Natural killer cell treated with Interleukin-12 subunit alpha and Interleukin-12 subunit beta and Interleukin-15 and Interleukin-18, amount 100 ng/mL, for 72 hours (primary cell): ENCODE measurements around the gene TMEFF1. TPM values are rescaled to one million over a fixed set of nuclear protein-coding genes. Genes with fewer than 3 reads are reported as not detected.
A peak's percentile ranks its signal among the peaks of the same experiment; 100 is the strongest.

Source experiments
- ATAC-seq, 2 donors: fragments of 150-1000 bp; cut with Tn5 transposase in 1 of 2; sonication (Bioruptor Pico), chemical (Tn5 transposase) in 1 of 2; 2 replicates each; pipeline ENCODE4 v1.10.0; 2021
- DNase-seq: peaks from one replicate; pipeline ENCODE4 v3.0.0; 2022; ENCODE audit warnings: low spot score
- H3K27ac Mint-ChIP-seq, 2 donors: 1 replicate in 1 of 2; 2 replicates in 1 of 2; pipeline ENCODE4 v1.8.0; 2022; ENCODE audit warnings: mixed read lengths in 2 of 2, mild to moderate bottlenecking in 1 of 2, moderate library complexity in 1 of 2
- H3K27me3 Mint-ChIP-seq, 2 donors: 1 replicate in 1 of 2; 2 replicates in 1 of 2; pipeline ENCODE4 v1.8.0; 2022; ENCODE audit warnings: mixed read lengths in 2 of 2
- H3K36me3 Mint-ChIP-seq: one replicate; pipeline ENCODE4 v1.8.0; 2022; ENCODE audit warnings: mixed read lengths
- H3K4me1 Mint-ChIP-seq, 2 donors: 1 replicate in 1 of 2; 2 replicates in 1 of 2; pipeline ENCODE4 v1.8.0; 2022; ENCODE audit warnings: low read depth in 2 of 2, mixed read lengths in 2 of 2, mild to moderate bottlenecking in 1 of 2
- H3K4me3 Mint-ChIP-seq: one replicate; pipeline ENCODE4 v1.8.0; 2022; ENCODE audit warnings: mixed read lengths
- H3K9me3 Mint-ChIP-seq: 2 replicates; pipeline ENCODE4 v1.8.0; 2022; ENCODE audit warnings: mixed read lengths
- total RNA-seq, 2 donors: library from RNA; stranded (reverse); gene quantifications; one replicate each; pipeline ENCODE4 v1.2.3, GENCODE V29; 2022

The TMEFF1 gene
- total RNA-seq, 2 donors from 2014 or later: 0.33 TPM; not detected in 1

DNA sequence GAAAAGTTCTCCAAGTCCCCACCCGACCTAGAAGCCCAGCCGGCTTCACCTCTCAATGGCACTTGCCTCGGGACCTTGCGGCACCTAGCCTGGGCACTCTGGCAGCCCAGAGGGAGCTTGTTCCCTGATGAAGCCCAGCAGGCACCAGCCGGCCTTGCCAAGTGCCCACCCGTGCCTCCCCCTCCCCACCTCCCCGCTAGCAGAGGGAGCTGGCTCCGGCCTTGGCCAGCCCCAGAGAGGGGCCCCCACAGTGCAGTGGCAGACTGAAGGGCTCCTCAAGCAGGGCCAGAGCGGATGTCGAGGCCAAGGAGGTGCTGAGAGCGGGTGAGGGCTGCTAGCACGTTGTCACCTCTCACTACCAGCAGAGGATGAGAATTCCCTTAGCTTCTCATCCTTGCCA, 67.4 kb downstream of the TMEFF1 start:
- no peak overlapping the region for H3K27ac Mint-ChIP-seq
- peaks cover 3% of the 10 kb centered on the region for H3K9me3 Mint-ChIP-seq
- no peak overlapping the region for H3K4me3 Mint-ChIP-seq
- H3K27me3 Mint-ChIP-seq: no peaks in the 10 kb centered on the region
- no peaks in the 10 kb centered on the region for H3K4me1 Mint-ChIP-seq
- H3K36me3 Mint-ChIP-seq: no peaks in the 10 kb centered on the region
- ATAC-seq: no peak
- DNase-seq: no peak

GRCh38 chr9:100549048-100549447, 76.1 kb downstream of the TMEFF1 start:
- DNase-seq (no peak), ATAC-seq (no peak)
- Mint-ChIP-seq H3K9me3 (peaks cover 2% of the 10 kb centered on the region), H3K27me3 (peaks cover 0 to 2% of the 10 kb centered on the region in 2 donors), H3K4me3 (no peak overlapping the region), H3K27ac (no peak overlapping the region), H3K4me1 (no peaks in the 10 kb centered on the region), H3K36me3 (no peaks in the 10 kb centered on the region)

DNA sequence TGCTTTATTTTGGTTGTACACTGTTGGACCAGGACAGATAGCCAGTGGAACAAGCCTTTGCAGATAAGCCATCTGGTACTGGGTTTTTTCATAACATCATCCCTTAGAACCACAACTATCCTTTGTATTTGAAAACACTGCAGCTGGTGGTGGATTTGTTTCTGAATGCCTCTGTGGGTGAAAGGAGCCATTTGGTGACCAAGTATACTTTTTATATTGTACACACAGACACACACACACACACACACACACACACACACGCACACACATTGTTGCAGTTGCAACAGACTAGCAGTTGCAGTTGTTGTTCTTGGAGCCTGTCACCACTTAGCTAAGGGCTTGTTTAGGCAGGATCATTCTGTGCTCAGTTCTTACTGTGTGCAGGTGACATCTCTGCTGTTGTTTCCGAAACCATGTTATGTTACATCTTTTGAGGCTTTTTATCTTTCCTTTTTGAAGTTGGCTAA, 82.0 kb downstream of the TMEFF1 start:
- Mint-ChIP-seq H3K27me3 (no peaks in the 10 kb centered on the region), H3K27ac (no peak overlapping the region)
- ATAC-seq: no peak

GRCh38 chr9:100555471-100555870, 82.5 kb downstream of the TMEFF1 start:
- ATAC-seq: no peak

More for the DNA sequence above, 82.0 kb downstream of the TMEFF1 start:
- DNase-seq: no peak
- Mint-ChIP-seq H3K9me3 (no peaks in the 10 kb centered on the region), H3K4me3 (no peak overlapping the region), H3K4me1 (no peaks in the 10 kb centered on the region), H3K36me3 (no peaks in the 10 kb centered on the region)

GRCh38 chr9:100557053-100557452, 84.1 kb downstream of the TMEFF1 start:
- Mint-ChIP-seq H3K27ac (no peak overlapping the region), H3K36me3 (no peaks in the 10 kb centered on the region), H3K4me3 (no peak overlapping the region), H3K9me3 (no peaks in the 10 kb centered on the region), H3K27me3 (no peaks in the 10 kb centered on the region), H3K4me1 (no peaks in the 10 kb centered on the region)
- DNase-seq (no peak), ATAC-seq (no peak)

More at GRCh38 chr9:100555471-100555870, 82.5 kb downstream of the TMEFF1 start:
- H3K27me3 Mint-ChIP-seq: no peaks in the 10 kb centered on the region
- no peaks in the 10 kb centered on the region for H3K9me3 Mint-ChIP-seq
- no peak for DNase-seq
- no peak overlapping the region for H3K27ac Mint-ChIP-seq
- H3K4me1 Mint-ChIP-seq: no peaks in the 10 kb centered on the region
- no peak overlapping the region for H3K4me3 Mint-ChIP-seq
- no peaks in the 10 kb centered on the region for H3K36me3 Mint-ChIP-seq

GRCh38 chr9:100561256-100561655, 88.3 kb downstream of the TMEFF1 start:
- no peaks in the 10 kb centered on the region for H3K4me1 Mint-ChIP-seq
- DNase-seq (no peak), ATAC-seq (no peak)
- H3K9me3 Mint-ChIP-seq: no peaks in the 10 kb centered on the region
- H3K27ac Mint-ChIP-seq: no peak overlapping the region
- no peaks in the 10 kb centered on the region for H3K36me3 Mint-ChIP-seq
- no peak overlapping the region for H3K4me3 Mint-ChIP-seq
- no peaks in the 10 kb centered on the region for H3K27me3 Mint-ChIP-seq

DNA sequence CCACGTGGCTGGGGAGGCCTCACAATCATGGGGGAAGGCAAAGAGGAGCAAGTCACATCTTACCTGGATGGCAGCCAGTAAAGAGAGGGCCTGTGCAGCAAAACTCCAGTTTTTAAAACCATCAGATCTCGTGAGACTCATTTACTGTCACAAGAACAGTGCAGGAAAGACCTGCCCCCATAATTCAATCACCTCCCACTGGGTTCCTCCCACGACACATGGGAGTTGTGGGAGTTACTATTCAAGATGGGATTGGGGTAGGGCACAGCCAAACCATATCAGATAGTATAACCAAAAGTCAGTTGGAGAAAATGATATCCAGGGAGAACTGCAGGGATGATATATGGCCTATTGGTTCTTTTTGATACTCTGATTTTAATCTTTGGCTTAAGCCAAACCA, 94.9 kb downstream of the TMEFF1 start:
- no peak for ATAC-seq
- no peak overlapping the region for H3K27ac Mint-ChIP-seq
- no peaks in the 10 kb centered on the region for H3K27me3 Mint-ChIP-seq
- no peak overlapping the region for H3K4me3 Mint-ChIP-seq
- no peak for DNase-seq
- H3K9me3 Mint-ChIP-seq: peaks cover 3% of the 10 kb centered on the region
- no peaks in the 10 kb centered on the region for H3K4me1 Mint-ChIP-seq
- no peaks in the 10 kb centered on the region for H3K36me3 Mint-ChIP-seq

- H3K27me3 Mint-ChIP-seq: no peaks in the 10 kb centered on the region
- peaks cover 3% of the 10 kb centered on the region for H3K9me3 Mint-ChIP-seq
- no peaks in the 10 kb centered on the region for H3K4me1 Mint-ChIP-seq
- H3K4me3 Mint-ChIP-seq: no peak overlapping the region
- no peak for ATAC-seq
- no peak overlapping the region for H3K27ac Mint-ChIP-seq
- DNase-seq: no peak
- H3K36me3 Mint-ChIP-seq: no peaks in the 10 kb centered on the region
Measured at GRCh38 chr9:100573655-100574260, 100.8 kb downstream of the TMEFF1 start.

DNA sequence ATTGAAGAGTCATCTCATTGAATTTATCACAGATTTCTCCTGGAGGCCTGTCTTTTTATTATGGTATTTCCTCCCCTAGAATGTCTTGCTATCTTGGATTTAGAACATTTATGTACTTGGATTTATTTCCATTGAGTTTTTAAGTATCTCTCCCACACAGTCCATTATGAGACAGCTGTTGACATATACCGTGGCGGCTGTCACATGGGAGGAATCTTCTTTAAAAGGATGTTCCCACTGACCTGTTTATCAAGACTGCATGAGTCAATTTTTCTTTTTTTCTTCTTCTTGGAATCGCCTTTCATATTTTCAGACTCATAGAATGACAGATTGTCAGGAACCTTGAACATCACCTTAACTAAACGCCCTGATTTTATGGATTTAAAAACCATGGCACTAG, 102.1 kb downstream of the TMEFF1 start:
- no peaks in the 10 kb centered on the region for H3K4me1 Mint-ChIP-seq

GRCh38 chr9:100575765-100576386, 102.9 kb downstream of the TMEFF1 start:
- H3K4me1 Mint-ChIP-seq: no peaks in the 10 kb centered on the region
- no peaks in the 10 kb centered on the region for H3K9me3 Mint-ChIP-seq
- H3K27ac Mint-ChIP-seq: no peak overlapping the region
- no peak overlapping the region for H3K4me3 Mint-ChIP-seq
- no peaks in the 10 kb centered on the region for H3K27me3 Mint-ChIP-seq
- no peak for DNase-seq
- peak in 1 of 2 donors; percentile 28 for ATAC-seq
- H3K36me3 Mint-ChIP-seq: no peaks in the 10 kb centered on the region

More for the DNA sequence above, 102.1 kb downstream of the TMEFF1 start:
- H3K4me3 Mint-ChIP-seq: no peak overlapping the region
- ATAC-seq (no peak), DNase-seq (no peak)
- no peaks in the 10 kb centered on the region for H3K36me3 Mint-ChIP-seq
- no peaks in the 10 kb centered on the region for H3K27me3 Mint-ChIP-seq
- no peaks in the 10 kb centered on the region for H3K9me3 Mint-ChIP-seq
- H3K27ac Mint-ChIP-seq: no peak overlapping the region

DNA sequence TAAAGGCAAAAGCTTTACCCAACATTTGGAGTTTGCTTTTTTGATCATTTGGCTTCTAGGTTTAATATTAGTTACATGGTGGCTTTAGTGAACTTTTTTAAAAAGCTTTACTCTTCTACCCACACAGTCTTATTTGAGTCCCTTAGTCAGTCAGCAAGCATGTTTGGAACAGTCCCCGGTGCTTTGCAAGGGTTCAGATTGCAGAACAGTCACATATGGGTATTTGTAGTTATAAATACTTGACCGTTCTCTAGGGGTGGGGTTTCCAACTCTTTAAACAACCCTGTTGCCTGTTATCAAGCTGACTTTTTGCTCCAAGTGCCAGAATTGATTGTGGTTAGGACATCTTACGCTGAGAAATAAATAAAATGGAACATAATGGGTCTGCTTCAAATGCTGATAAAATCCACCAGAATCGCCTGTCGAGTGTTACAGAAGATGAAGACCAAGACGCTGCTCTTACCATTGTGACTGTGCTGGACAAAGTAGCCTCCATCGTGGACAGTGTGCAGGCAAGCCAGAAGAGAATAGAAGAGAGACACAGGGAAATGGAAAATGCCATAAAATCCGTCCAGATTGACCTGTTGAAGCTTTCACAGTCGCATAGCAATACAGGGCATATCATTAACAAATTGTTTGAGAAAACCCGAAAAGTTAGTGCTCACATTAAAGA, 105.0 kb downstream of the TMEFF1 start, which contains the start of gene CAVIN4:
CAVIN4 (plus strand) TSS at position 304 of the 673 bp plus-strand sequence; CDS start at position 369, 65 bp downstream.
- no peak within 1 kb of the TSS for H3K4me3 Mint-ChIP-seq
- H3K36me3 Mint-ChIP-seq: no peaks in the 10 kb centered on the region
- no peaks in the 10 kb centered on the region for H3K9me3 Mint-ChIP-seq
- H3K4me1 Mint-ChIP-seq: no peaks in the 10 kb centered on the region
- no peak for DNase-seq
- no peak within 1 kb of the TSS for H3K27ac Mint-ChIP-seq
- no peaks in the 10 kb centered on the region for H3K27me3 Mint-ChIP-seq
- no peak for ATAC-seq

- Mint-ChIP-seq H3K27me3 (no peaks in the 10 kb centered on the region), H3K27ac (no peak overlapping the region), H3K4me3 (no peak overlapping the region), H3K4me1 (no peaks in the 10 kb centered on the region), H3K9me3 (no peaks in the 10 kb centered on the region), H3K36me3 (no peaks in the 10 kb centered on the region)
- DNase-seq: no peak
- ATAC-seq: no peak
Measured at GRCh38 chr9:100578610-100579009, 105.7 kb downstream of the TMEFF1 start.

DNA sequence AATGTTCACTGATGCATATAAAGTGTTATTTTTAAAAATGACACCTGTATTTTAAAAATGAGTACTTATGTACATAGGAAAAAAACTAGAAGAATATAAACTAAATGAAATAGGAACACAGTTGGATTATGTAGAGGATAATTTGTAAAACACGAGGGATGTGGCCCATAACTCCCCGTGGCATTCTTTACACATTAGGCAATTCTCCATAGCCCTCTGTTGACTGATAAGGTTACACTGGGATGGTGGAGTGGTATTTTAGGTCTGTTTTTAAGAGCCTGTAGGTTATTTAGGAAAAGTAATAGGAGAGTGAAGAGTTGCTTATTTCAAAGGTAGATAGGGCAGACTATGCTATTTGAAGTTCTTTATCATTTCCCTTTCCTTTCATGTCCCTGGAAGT, 106.7 kb downstream of the TMEFF1 start:
- no peak overlapping the region for H3K4me3 Mint-ChIP-seq
- H3K27ac Mint-ChIP-seq: no peak overlapping the region
- H3K9me3 Mint-ChIP-seq: no peaks in the 10 kb centered on the region

DNA sequence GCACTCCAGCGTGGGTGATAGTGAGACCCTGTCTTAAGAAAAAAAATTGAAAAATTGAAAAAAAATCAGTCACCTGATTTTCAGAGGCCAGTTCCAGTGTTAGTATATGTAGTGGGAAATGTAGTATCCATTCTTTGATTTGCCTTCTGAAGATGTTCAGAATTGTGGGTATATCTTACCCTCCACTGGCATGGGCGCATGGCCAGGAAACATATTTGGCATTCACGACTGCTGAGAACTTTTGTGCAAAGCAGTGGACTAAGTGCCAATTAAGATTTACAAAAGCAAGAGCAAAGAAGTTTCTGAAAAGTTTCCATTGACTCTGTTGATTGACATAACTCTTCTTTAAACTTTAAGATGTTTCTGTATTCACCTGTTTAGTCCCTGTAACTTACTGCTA, 107.3 kb downstream of the TMEFF1 start:
- DNase-seq: no peak
- no peak for ATAC-seq

More for the DNA sequence above, 106.7 kb downstream of the TMEFF1 start:
- ATAC-seq (no peak), DNase-seq (no peak)
- Mint-ChIP-seq H3K4me1 (no peaks in the 10 kb centered on the region), H3K27me3 (no peaks in the 10 kb centered on the region), H3K36me3 (no peaks in the 10 kb centered on the region)

More for the DNA sequence above, 107.3 kb downstream of the TMEFF1 start:
- no peak overlapping the region for H3K27ac Mint-ChIP-seq
- H3K9me3 Mint-ChIP-seq: no peaks in the 10 kb centered on the region
- no peaks in the 10 kb centered on the region for H3K36me3 Mint-ChIP-seq
- H3K4me1 Mint-ChIP-seq: no peaks in the 10 kb centered on the region
- no peak overlapping the region for H3K4me3 Mint-ChIP-seq
- H3K27me3 Mint-ChIP-seq: no peaks in the 10 kb centered on the region
